ENCODE measurements around the gene EHMT1. TPM values are rescaled to one million over a fixed set of nuclear protein-coding genes. Genes with fewer than 3 reads are reported as not detected.

The EHMT1 gene
- total and polyA plus RNA-seq, 10 of the 15 experiments (the other 5 are each of a cell fraction or from before 2014, with no cell fraction given), result 2.9 to 100 (median 48.1) TPM

DNA sequence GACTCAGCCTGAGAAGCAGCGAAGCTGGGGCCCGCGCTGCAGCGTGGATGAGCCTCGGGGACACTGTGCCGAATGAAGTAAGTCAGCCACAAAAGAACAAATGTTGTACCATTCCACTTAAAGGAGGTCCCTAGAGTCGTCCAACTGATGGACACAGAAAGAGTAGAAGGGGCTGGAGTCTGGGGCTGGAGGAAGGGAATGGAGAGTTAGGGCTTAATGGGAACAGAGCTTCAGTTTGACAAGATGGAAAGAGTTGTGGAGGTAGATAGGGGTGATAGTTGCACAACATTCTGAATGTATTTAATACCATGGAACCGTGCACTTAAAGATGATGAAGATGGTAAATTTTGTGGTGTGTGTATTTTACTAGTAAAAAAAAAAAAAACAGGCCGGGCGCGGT is 119.9 kb downstream of the EHMT1 start:
- ATAC-seq, result no peak
- in situ Hi-C loops (cut with MboI) (no loop called here), intact Hi-C loops (cut with micrococcal nuclease; ENCODE audit: unreplicated experiment) (loop anchor here (2.0 kb wide), 1 partner anchor 66 kb away; no protein-coding TSS in a partner anchor)
- H3K9ac ChIP-seq (ENCODE audit: control insufficient read depth, insufficient read depth, low read length), result peak overlapping the region; percentile 79
- H3K27ac ChIP-seq (ENCODE audit: control insufficient read depth, insufficient read depth), result peak overlapping the region; percentile 97
- WGBS (ENCODE audit: insufficient coverage, insufficient replicate concordance, low lambda C conversion rate, missing lambda C conversion rate), result 48% methylated on average over 6 of the region's 11 CpGs
- peaks cover 20% of the 10 kb centered on the region for H3K9me3 ChIP-seq (replicated peaks; ENCODE audit: control insufficient read depth, insufficient read depth, low read length)
- FAIRE-seq, result no peak
- ChIA-PET CTCF (interaction anchor here (0.7 to 1.5 kb wide), 6 partner anchors 11 to 66 kb away, joined by 3 to 7 read pairs (median 4); no protein-coding TSS in a partner anchor), RAD21 (ENCODE audit: unreplicated experiment) (interaction anchor here (1.2 to 1.7 kb wide), 5 partner anchors 19 to 66 kb away, joined by 4 to 17 read pairs (median 5); no protein-coding TSS in a partner anchor), SMC1A (ENCODE audit: uncharacterized antibody, unreplicated experiment) (interaction anchor here (1.2 to 2.8 kb wide), 5 partner anchors 11 to 59 kb away, joined by 3 to 14 read pairs (median 5); no protein-coding TSS in a partner anchor), POLR2A (interaction anchor here (1.1 kb wide), 1 partner anchor 22 kb away, joined by 3 read pairs; no protein-coding TSS in a partner anchor)
- no peaks in the 10 kb centered on the region for H3K27me3 ChIP-seq (replicated peaks in 1 of 2; ENCODE audit: control insufficient read depth in 2 of 2, insufficient read depth in 2 of 2, low read length in 1 of 2)
- BruUV-seq (replicated peaks), result TSS peak; percentile 75
- peaks cover 32% of the 10 kb centered on the region for H3K4me1 ChIP-seq (ENCODE audit: control insufficient read depth, insufficient read depth, low read length)
- H2AFZ ChIP-seq (ENCODE audit: control insufficient read depth, low read depth, low read length), result no peak overlapping the region
- peaks cover 2 to 4% of the 10 kb centered on the region in 2 experiments for H3K36me3 ChIP-seq (ENCODE audit: control insufficient read depth in 2 of 2, insufficient read depth in 2 of 2, low read length in 1 of 2)
- no peak for TF ChIP-seq BRCA1 (IDR thresholded peaks at IDR 0.05; ENCODE audit: low read depth, low read length)
- TF ChIP-seq SMARCA5 (IDR thresholded peaks at IDR 0.05), result peak; percentile 57; the same call in 1 of the 2 replicates
- TF ChIP-seq EED (IDR thresholded peaks at IDR 0.05; ENCODE audit: low read depth), result peak; percentile 8; the same call in 1 of the 2 replicates
- TF ChIP-seq POLR2AphosphoS5 (IDR thresholded peaks at IDR 0.05; ENCODE audit: low read length), result peak; percentile 46
- TF ChIP-seq SPI1 (IDR thresholded peaks at IDR 0.05; ENCODE audit: borderline replicate concordance, insufficient read depth, low read depth, low read length), result no peak
- TF ChIP-seq MAX (IDR thresholded peaks at IDR 0.05; ENCODE audit: low read depth, low read length), result 0 out of 2 replicates have a peak, but pooled peaks have one; percentile 59
- no peak for TF ChIP-seq CHD1 (IDR thresholded peaks at IDR 0.05; ENCODE audit: low read depth, low read length)
- no peak for TF ChIP-seq POLR2AphosphoS2 (IDR thresholded peaks at IDR 0.05; ENCODE audit: low read depth, low read length)
- no peak for TF ChIP-seq MEF2B (IDR thresholded peaks at IDR 0.05; ENCODE audit: partially characterized antibody, poor library complexity, severe bottlenecking)
- no peak for TF ChIP-seq ESRRA (IDR thresholded peaks at IDR 0.05; ENCODE audit: low read length)
- TF ChIP-seq GATAD2B (conservative IDR thresholded peaks at IDR 0.05; ENCODE audit: low read depth), result 0 out of 2 replicates have a peak, but pooled peaks have one; percentile 41
- TF ChIP-seq, protein P1, sequence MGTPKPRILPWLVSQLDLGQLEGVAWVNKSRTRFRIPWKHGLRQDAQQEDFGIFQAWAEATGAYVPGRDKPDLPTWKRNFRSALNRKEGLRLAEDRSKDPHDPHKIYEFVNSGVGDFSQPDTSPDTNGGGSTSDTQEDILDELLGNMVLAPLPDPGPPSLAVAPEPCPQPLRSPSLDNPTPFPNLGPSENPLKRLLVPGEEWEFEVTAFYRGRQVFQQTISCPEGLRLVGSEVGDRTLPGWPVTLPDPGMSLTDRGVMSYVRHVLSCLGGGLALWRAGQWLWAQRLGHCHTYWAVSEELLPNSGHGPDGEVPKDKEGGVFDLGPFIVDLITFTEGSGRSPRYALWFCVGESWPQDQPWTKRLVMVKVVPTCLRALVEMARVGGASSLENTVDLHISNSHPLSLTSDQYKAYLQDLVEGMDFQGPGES (IDR thresholded peaks at IDR 0.05), result no peak
- TF ChIP-seq EGR1 (IDR thresholded peaks at IDR 0.05; ENCODE audit: borderline replicate concordance in 1 of 2, low read depth in 2 of 2, low read length in 2 of 2), result no peak
- H3K79me2 ChIP-seq (ENCODE audit: control insufficient read depth, insufficient read depth, low read length), result peaks cover 24% of the 10 kb centered on the region
- DNase-seq (ENCODE audit: low read depth, low spot score), result no peak
- no peaks in the 10 kb centered on the region for H4K20me1 ChIP-seq (ENCODE audit: control insufficient read depth, insufficient read depth)
- peak overlapping the region; percentile 87 for H3K4me2 ChIP-seq (ENCODE audit: control insufficient read depth, insufficient read depth)
- no peak overlapping the region; the same call in 1 of the 2 replicates for H3K4me3 ChIP-seq

Data from GM12878 (cell line).